Ovary (tissue), 9 donors: ENCODE measurements around the gene PAGR1. TPM values are rescaled to one million over a fixed set of nuclear protein-coding genes. Genes with fewer than 3 reads are reported as not detected.
A peak's percentile ranks its signal among the peaks of the same experiment; 100 is the strongest.

Experiments
- DNase-seq, 5 donors: peaks; one replicate each; pipeline ENCODE4 v3.0.0-alpha.2; 2019 to 2020
- H3K27ac ChIP-seq, 2 donors: fragments of 200-600 bp; one replicate each; pipeline versions ENCODE4 v1.5.1 to v1.8.0; 2019 to 2022
- H3K27me3 ChIP-seq: fragments of 200-600 bp; one replicate; pipeline ENCODE4 v1.8.0; 2022
- H3K36me3 ChIP-seq: fragments of 200-600 bp; sonication (generic); one replicate; pipeline ENCODE4 v1.5.1; 2019
- H3K4me1 ChIP-seq: one replicate; pipeline ENCODE4 v1.8.1; 2013; ENCODE audit warnings: mild to moderate bottlenecking, moderate library complexity; ENCODE audit not compliant: insufficient read depth
- H3K4me3 ChIP-seq: fragments of 200-600 bp; sonication (generic); one replicate; pipeline ENCODE4 v1.5.1; 2017
- H3K9me3 ChIP-seq, 2 donors: fragments of 200-600 bp in 1 of 2; sonication (generic) in 1 of 2; one replicate each; pipeline versions ENCODE4 v1.5.1 to v1.8.1; 2013 to 2019; ENCODE audit warnings: mild to moderate bottlenecking in 1 of 2, moderate library complexity in 1 of 2
- CTCF ChIP-seq, 3 donors: fragments of 450-650 bp in 2 of 3; fragments of 200-600 bp in 1 of 3; IDR thresholded peaks; one replicate each; pipeline versions ENCODE4 v1.5.1 to v1.8.0; 2016 to 2022; ENCODE audit warnings: antibody characterized with exemption in 3 of 3, mild to moderate bottlenecking in 1 of 3
- EP300 ChIP-seq: sonication (generic); formaldehyde crosslinking; IDR thresholded peaks from one replicate; pipeline ENCODE4 v1.6.1; 2017; ENCODE audit warnings: antibody characterized with exemption
- POLR2A ChIP-seq: fragments of 450-650 bp; IDR thresholded peaks from one replicate; pipeline ENCODE4 v1.6.1; 2017; ENCODE audit warnings: antibody characterized with exemption, mild to moderate bottlenecking, moderate library complexity
- WGBS, 3 donors: extraction: QIAGEN DNeasy Blood & Tissue Kit in 1 of 3; methylation state at CpG; one replicate each; pipeline versions ENCODE4 v1.1.5 to v1.1.7; 2013 to 2017; 5-methylcytosine and 5-hydroxymethylcytosine counted together
- intact Hi-C, 4 donors: fragments of 100-400 bp; cut with DNase I; formaldehyde crosslinking; loops; one replicate each; pipeline versions ENCODE4 v1.11.0 to v1.15.1; 2022 to 2023
- polyA plus RNA-seq, 2 donors: library from polyadenylated mRNA; stranded (reverse); fragments of 200-250 nt in 1 of 2; fragments of 350-450 nt in 1 of 2; fragmentation: Illumina TruSeq in 1 of 2; extraction: RNeasy Lipid Tissue Mini Kit (QIAGEN cat#74804) in 1 of 2; gene quantifications; one replicate each; pipeline ENCODE4 v1.2.3, GENCODE V29; 2013 to 2014
- total RNA-seq, 7 donors: library from RNA; depleted of rRNA in 2 of 7; stranded (reverse); fragments of >200 nt in 2 of 7; fragmentation: NEBNext Ultra II Directional in 3 of 7; extraction: Animal tissue kit (Norgen Biotek cat#: 25700) in 3 of 7; gene quantifications; one replicate each; pipeline versions ENCODE4 v1.1.0 to v1.2.4, GENCODE V29; 2016 to 2023
- donor health status: DM: no; HTN: no; CAD: no; lungs with moderate emphysema.
- donor health status: DM: no; HTN: no; CAD: no.
- donor health status: Bipolar disorder and iron deficiency.
- donor health status: DM: yes; HTN: yes; CAD: no.
- donor health status: DM: no; HTN: no; CAD: no.
- donor health status: DM: yes; HTN: yes; CAD: no.

The PAGR1 gene
- total and polyA plus RNA-seq, 9 donors, result 13.9 to 83.6 (median 63.3) TPM

DNA sequence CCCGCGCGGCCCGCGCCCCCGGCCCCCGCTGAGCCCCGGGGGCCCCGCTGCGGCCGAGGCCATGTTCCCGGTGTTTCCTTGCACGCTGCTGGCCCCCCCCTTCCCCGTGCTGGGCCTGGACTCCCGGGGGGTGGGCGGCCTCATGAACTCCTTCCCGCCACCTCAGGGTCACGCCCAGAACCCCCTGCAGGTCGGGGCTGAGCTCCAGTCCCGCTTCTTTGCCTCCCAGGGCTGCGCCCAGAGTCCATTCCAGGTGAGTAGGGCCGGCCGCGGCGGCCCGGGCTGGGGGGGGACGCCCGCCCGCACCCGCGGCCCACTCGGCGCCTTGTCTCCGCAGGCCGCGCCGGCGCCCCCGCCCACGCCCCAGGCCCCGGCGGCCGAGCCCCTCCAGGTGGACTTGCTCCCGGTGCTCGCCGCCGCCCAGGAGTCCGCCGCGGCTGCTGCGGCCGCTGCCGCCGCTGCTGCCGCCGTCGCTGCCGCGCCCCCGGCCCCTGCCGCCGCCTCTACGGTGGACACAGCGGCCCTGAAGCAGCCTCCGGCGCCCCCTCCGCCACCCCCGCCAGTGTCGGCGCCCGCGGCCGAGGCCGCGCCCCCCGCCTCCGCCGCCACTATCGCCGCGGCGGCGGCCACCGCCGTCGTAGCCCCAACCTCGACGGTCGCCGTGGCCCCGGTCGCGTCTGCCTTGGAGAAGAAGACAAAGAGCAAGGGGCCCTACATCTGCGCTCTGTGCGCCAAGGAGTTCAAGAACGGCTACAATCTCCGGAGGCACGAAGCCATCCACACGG lies 9.1 kb upstream of the PAGR1 start:
- intact Hi-C loops, result loop anchor here in 2 of 4 donors (2.0 to 10.0 kb wide), 3 partner anchors 42 to 200 kb away; no protein-coding TSS in a partner anchor
- H3K27ac ChIP-seq, result peak overlapping the region; percentile 76 to 89
- H3K9me3 ChIP-seq, result no peaks in the 10 kb centered on the region
- H3K27me3 ChIP-seq, result no peaks in the 10 kb centered on the region
- TF ChIP-seq CTCF (IDR thresholded peaks at IDR 0.05) (no peak), POLR2A (no peak), EP300 (no peak)
- H3K4me3 ChIP-seq, result peak overlapping the region; percentile 72
- DNase-seq, result peak; percentile 67 to 80 (median 78)
- H3K36me3 ChIP-seq, result no peaks in the 10 kb centered on the region
- 1 to 2% (median 1%) methylated on average over 39 to 99 of the region's 99 CpGs for WGBS, 3 donors
- peaks cover 18% of the 10 kb centered on the region for H3K4me1 ChIP-seq

DNA sequence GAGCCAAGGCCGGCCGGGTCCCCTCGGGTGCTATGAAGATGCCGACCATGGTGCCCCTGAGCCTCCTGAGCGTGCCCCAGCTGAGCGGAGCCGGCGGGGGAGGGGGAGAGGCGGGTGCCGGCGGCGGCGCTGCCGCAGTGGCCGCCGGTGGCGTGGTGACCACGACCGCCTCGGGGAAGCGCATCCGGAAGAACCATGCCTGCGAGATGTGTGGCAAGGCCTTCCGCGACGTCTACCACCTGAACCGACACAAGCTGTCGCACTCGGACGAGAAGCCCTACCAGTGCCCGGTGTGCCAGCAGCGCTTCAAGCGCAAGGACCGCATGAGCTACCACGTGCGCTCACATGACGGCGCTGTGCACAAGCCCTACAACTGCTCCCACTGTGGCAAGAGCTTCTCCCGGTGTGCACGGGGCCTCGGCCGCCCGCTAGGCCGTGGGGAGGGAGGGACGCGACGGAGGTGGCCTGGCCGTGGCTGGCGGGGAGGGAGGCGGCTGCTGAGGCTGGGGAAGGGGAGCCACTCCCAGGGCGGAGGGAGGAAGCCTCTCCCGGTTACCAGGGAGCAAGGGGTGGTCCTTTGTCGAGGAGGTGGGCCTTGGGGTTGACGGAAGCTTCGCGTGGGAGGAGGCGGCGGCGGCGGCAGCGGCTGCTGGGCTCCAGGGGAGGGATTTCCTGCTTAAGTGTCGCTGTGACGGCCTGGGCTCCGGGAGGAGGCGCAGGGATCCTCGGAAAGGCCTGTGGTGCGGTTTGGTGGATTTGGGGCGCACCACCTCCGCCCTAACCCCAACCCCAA lies 8.3 kb upstream of the PAGR1 start:
- WGBS, 3 donors, result 1 to 3% (median 2%) methylated on average over 44 to 69 of the region's 69 CpGs
- Histone ChIP-seq H3K27ac (peak overlapping the region; percentile 74 to 89), H3K36me3 (no peaks in the 10 kb centered on the region), H3K9me3 (no peaks in the 10 kb centered on the region), H3K27me3 (no peaks in the 10 kb centered on the region), H3K4me3 (peak overlapping the region; percentile 72), H3K4me1 (peaks cover 18% of the 10 kb centered on the region)
- peak; percentile 84 to 89 (median 87) for DNase-seq
- no peak for TF ChIP-seq EP300
- TF ChIP-seq CTCF (IDR thresholded peaks at IDR 0.05), result peak; percentile 35 to 81 (median 54)
- intact Hi-C loops, result loop anchor here in 2 of 4 donors (2.0 to 10.0 kb wide), 3 partner anchors 41 to 200 kb away; no protein-coding TSS in a partner anchor

GRCh38 chr16:29808219-29808900 lies 7.6 kb upstream of the PAGR1 start:
- Histone ChIP-seq H3K27me3 (no peaks in the 10 kb centered on the region), H3K9me3 (no peaks in the 10 kb centered on the region), H3K4me3 (peak overlapping the region; percentile 72), H3K36me3 (no peaks in the 10 kb centered on the region), H3K27ac (peak overlapping the region; percentile 74 to 89), H3K4me1 (peaks cover 23% of the 10 kb centered on the region)
- DNase-seq, result peak; percentile 45 to 70 (median 55)
- 28 to 42% (median 30%) methylated on average over 25 of the region's 25 CpGs for WGBS, 3 donors
- intact Hi-C loops, result loop anchor here in 2 of 4 donors (5.0 to 10.0 kb wide), 2 partner anchors 196 to 199 kb away; no protein-coding TSS in a partner anchor
- no peak for TF ChIP-seq EP300
- TF ChIP-seq CTCF (IDR thresholded peaks at IDR 0.05), result no peak
- no peak for TF ChIP-seq POLR2A
